Measurements from ENCODE around the gene SIRT6.

The SIRT6 gene

GRCh38 chr19:4217429-4218264 is 35.3 kb upstream of the SIRT6 start:
- no peaks in the 10 kb centered on the region for H3K9me3 ChIP-seq (ENCODE audit: low read length)
- H3K4me1 ChIP-seq (ENCODE audit: insufficient read depth, low read length): no peaks in the 10 kb centered on the region
- H3K9ac ChIP-seq (ENCODE audit: low read length): no peak overlapping the region
- no peak overlapping the region for H3K27ac ChIP-seq (ENCODE audit: low read depth, low read length)
- no peak overlapping the region for H3K4me3 ChIP-seq (ENCODE audit: low read depth in 1 of 2, low read length in 2 of 2)
- H3K27me3 ChIP-seq (ENCODE audit: control insufficient read depth in 1 of 2, insufficient read depth in 2 of 2, low read length in 2 of 2): no peaks in the 10 kb centered on the region
- no peaks in the 10 kb centered on the region for H3K36me3 ChIP-seq (ENCODE audit: insufficient read depth, low read length)

GRCh38 chr19:4216846-4217245 is 34.5 kb upstream of the SIRT6 start:
- H3K27ac ChIP-seq (ENCODE audit: low read depth, low read length): no peak overlapping the region
- no peaks in the 10 kb centered on the region for H3K9me3 ChIP-seq (ENCODE audit: low read length)
- no peaks in the 10 kb centered on the region for H3K4me1 ChIP-seq (ENCODE audit: insufficient read depth, low read length)
- H3K4me3 ChIP-seq (ENCODE audit: low read depth in 1 of 2, low read length in 2 of 2): no peak overlapping the region
- no peaks in the 10 kb centered on the region for H3K27me3 ChIP-seq (ENCODE audit: control insufficient read depth in 1 of 2, insufficient read depth in 2 of 2, low read length in 2 of 2)
- H3K36me3 ChIP-seq (ENCODE audit: insufficient read depth, low read length): no peaks in the 10 kb centered on the region
- H3K9ac ChIP-seq (ENCODE audit: low read length): no peak overlapping the region

GRCh38 chr19:4215807-4216206 is 33.4 kb upstream of the SIRT6 start:
- no peak overlapping the region for H3K27ac ChIP-seq (ENCODE audit: low read depth, low read length)
- no peak overlapping the region for H3K4me3 ChIP-seq (ENCODE audit: low read depth in 1 of 2, low read length in 2 of 2)
- H3K4me1 ChIP-seq (ENCODE audit: insufficient read depth, low read length): no peaks in the 10 kb centered on the region
- H3K9me3 ChIP-seq (ENCODE audit: low read length): no peaks in the 10 kb centered on the region
- no peak overlapping the region for H3K9ac ChIP-seq (ENCODE audit: low read length)
- H3K36me3 ChIP-seq (ENCODE audit: insufficient read depth, low read length): no peaks in the 10 kb centered on the region
- H3K27me3 ChIP-seq (ENCODE audit: control insufficient read depth in 1 of 2, insufficient read depth in 2 of 2, low read length in 2 of 2): no peaks in the 10 kb centered on the region

GRCh38 chr19:4213116-4213515 is 30.8 kb upstream of the SIRT6 start:
- Histone ChIP-seq H3K9ac (ENCODE audit: low read length) (no peak overlapping the region), H3K27ac (ENCODE audit: low read depth, low read length) (no peak overlapping the region), H3K9me3 (ENCODE audit: low read length) (no peaks in the 10 kb centered on the region), H3K4me1 (ENCODE audit: insufficient read depth, low read length) (no peaks in the 10 kb centered on the region), H3K4me3 (ENCODE audit: low read depth in 1 of 2, low read length in 2 of 2) (no peak overlapping the region), H3K27me3 (ENCODE audit: control insufficient read depth in 1 of 2, insufficient read depth in 2 of 2, low read length in 2 of 2) (peaks cover 0 to 14% of the 10 kb centered on the region in 2 donors), H3K36me3 (ENCODE audit: insufficient read depth, low read length) (no peaks in the 10 kb centered on the region)

GRCh38 chr19:4210166-4210731 is 27.9 kb upstream of the SIRT6 start:
- peaks cover 0 to 19% of the 10 kb centered on the region in 2 donors for H3K27me3 ChIP-seq (ENCODE audit: control insufficient read depth in 1 of 2, insufficient read depth in 2 of 2, low read length in 2 of 2)
- no peaks in the 10 kb centered on the region for H3K36me3 ChIP-seq (ENCODE audit: insufficient read depth, low read length)
- no peaks in the 10 kb centered on the region for H3K4me1 ChIP-seq (ENCODE audit: insufficient read depth, low read length)
- H3K4me3 ChIP-seq (ENCODE audit: low read depth in 1 of 2, low read length in 2 of 2): no peak overlapping the region
- H3K9me3 ChIP-seq (ENCODE audit: low read length): no peaks in the 10 kb centered on the region
- H3K27ac ChIP-seq (ENCODE audit: low read depth, low read length): no peak overlapping the region
- no peak overlapping the region for H3K9ac ChIP-seq (ENCODE audit: low read length)

GRCh38 chr19:4208385-4209094 is 26.2 kb upstream of the SIRT6 start:
- H3K4me3 ChIP-seq (ENCODE audit: low read depth in 1 of 2, low read length in 2 of 2): no peak overlapping the region
- H3K9ac ChIP-seq (ENCODE audit: low read length): no peak overlapping the region
- H3K27ac ChIP-seq (ENCODE audit: low read depth, low read length): no peak overlapping the region
- peaks cover 0 to 19% of the 10 kb centered on the region in 2 donors for H3K27me3 ChIP-seq (ENCODE audit: control insufficient read depth in 1 of 2, insufficient read depth in 2 of 2, low read length in 2 of 2)
- H3K9me3 ChIP-seq (ENCODE audit: low read length): no peaks in the 10 kb centered on the region
- no peaks in the 10 kb centered on the region for H3K36me3 ChIP-seq (ENCODE audit: insufficient read depth, low read length)
- no peaks in the 10 kb centered on the region for H3K4me1 ChIP-seq (ENCODE audit: insufficient read depth, low read length)

- Histone ChIP-seq H3K27me3 (ENCODE audit: control insufficient read depth in 1 of 2, insufficient read depth in 2 of 2, low read length in 2 of 2) (peaks cover 0 to 19% of the 10 kb centered on the region in 2 donors), H3K4me3 (ENCODE audit: low read depth in 1 of 2, low read length in 2 of 2) (no peak overlapping the region), H3K36me3 (ENCODE audit: insufficient read depth, low read length) (no peaks in the 10 kb centered on the region)
Measured at GRCh38 chr19:4206818-4207484, 24.6 kb upstream of the SIRT6 start.

GRCh38 chr19:4201798-4202197 is 19.4 kb upstream of the SIRT6 start:
- Histone ChIP-seq H3K9ac (ENCODE audit: low read length) (no peak overlapping the region), H3K36me3 (ENCODE audit: insufficient read depth, low read length) (no peaks in the 10 kb centered on the region), H3K27ac (ENCODE audit: low read depth, low read length) (no peak overlapping the region), H3K27me3 (ENCODE audit: control insufficient read depth in 1 of 2, insufficient read depth in 2 of 2, low read length in 2 of 2) (peaks cover 12 to 29% of the 10 kb centered on the region in 2 donors), H3K9me3 (ENCODE audit: low read length) (no peaks in the 10 kb centered on the region), H3K4me1 (ENCODE audit: insufficient read depth, low read length) (no peaks in the 10 kb centered on the region), H3K4me3 (ENCODE audit: low read depth in 1 of 2, low read length in 2 of 2) (no peak overlapping the region)

More at GRCh38 chr19:4206818-4207484, 24.6 kb upstream of the SIRT6 start:
- Histone ChIP-seq H3K27ac (ENCODE audit: low read depth, low read length) (no peak overlapping the region), H3K9ac (ENCODE audit: low read length) (no peak overlapping the region), H3K4me1 (ENCODE audit: insufficient read depth, low read length) (no peaks in the 10 kb centered on the region), H3K9me3 (ENCODE audit: low read length) (no peaks in the 10 kb centered on the region)

- Histone ChIP-seq H3K4me1 (ENCODE audit: insufficient read depth, low read length) (no peaks in the 10 kb centered on the region), H3K36me3 (ENCODE audit: insufficient read depth, low read length) (no peaks in the 10 kb centered on the region), H3K9me3 (ENCODE audit: low read length) (no peaks in the 10 kb centered on the region), H3K27me3 (ENCODE audit: control insufficient read depth in 1 of 2, insufficient read depth in 2 of 2, low read length in 2 of 2) (peaks cover 20 to 37% of the 10 kb centered on the region in 2 donors), H3K27ac (ENCODE audit: low read depth, low read length) (no peak overlapping the region), H3K9ac (ENCODE audit: low read length) (no peak overlapping the region), H3K4me3 (ENCODE audit: low read depth in 1 of 2, low read length in 2 of 2) (no peak overlapping the region)
Measured at GRCh38 chr19:4200940-4201542, 18.7 kb upstream of the SIRT6 start.

- H3K4me3 ChIP-seq (ENCODE audit: low read depth in 1 of 2, low read length in 2 of 2): no peak overlapping the region
- peaks cover 29 to 49% of the 10 kb centered on the region in 2 donors for H3K27me3 ChIP-seq (ENCODE audit: control insufficient read depth in 1 of 2, insufficient read depth in 2 of 2, low read length in 2 of 2)
Measured at GRCh38 chr19:4199699-4200293, 17.4 kb upstream of the SIRT6 start.

More at GRCh38 chr19:4199699-4200293, 17.4 kb upstream of the SIRT6 start:
- Histone ChIP-seq H3K9me3 (ENCODE audit: low read length) (no peaks in the 10 kb centered on the region), H3K27ac (ENCODE audit: low read depth, low read length) (no peak overlapping the region), H3K4me1 (ENCODE audit: insufficient read depth, low read length) (no peaks in the 10 kb centered on the region), H3K9ac (ENCODE audit: low read length) (no peak overlapping the region), H3K36me3 (ENCODE audit: insufficient read depth, low read length) (no peaks in the 10 kb centered on the region)

All from muscle layer of colon (tissue), 2 donors.